ENCODE data around the gene ZC3H18.

ZC3H18 gene

DNA sequence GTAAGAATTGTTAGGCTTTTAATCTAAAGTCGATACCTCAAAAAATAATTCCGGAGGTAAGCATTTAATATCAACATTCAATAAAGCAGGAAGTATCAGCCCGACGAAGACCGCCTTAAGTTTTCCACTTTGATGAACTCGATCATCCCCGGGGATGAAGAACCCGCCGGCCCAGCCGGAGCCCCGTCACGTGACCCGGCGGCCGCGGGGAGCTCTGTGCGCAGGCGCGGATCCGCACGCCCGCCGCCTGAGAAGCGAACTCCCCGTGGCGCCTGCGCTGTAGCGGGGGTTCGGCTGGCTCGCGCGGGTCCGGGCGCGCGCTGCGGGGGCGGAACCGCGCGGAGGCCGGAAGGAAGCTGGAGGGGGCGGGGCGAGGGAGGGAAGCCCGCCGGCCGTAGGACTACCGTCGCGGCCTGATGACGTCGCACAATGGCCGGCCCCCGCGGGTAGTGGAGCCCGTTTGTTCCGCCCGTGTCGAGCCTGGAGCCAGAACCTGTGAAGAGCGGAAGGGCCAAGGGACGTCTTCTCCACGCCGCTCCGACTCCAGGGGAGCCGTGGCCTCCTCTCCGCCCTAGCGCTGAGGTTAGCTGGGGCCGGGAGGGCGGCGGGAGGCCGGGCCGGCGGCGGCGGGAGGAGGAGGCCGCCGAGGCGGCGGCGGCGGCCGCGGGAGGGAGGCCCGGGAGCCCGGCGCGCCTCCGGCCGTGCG is at the start of gene ZC3H18:
ZC3H18 (plus strand) TSS at position 419 of the 706 bp plus-strand sequence. CDS start 6,721 bp downstream, outside the sequence.
- peak; percentile 100 for DNase-seq (ENCODE audit: low spot score)

DNA sequence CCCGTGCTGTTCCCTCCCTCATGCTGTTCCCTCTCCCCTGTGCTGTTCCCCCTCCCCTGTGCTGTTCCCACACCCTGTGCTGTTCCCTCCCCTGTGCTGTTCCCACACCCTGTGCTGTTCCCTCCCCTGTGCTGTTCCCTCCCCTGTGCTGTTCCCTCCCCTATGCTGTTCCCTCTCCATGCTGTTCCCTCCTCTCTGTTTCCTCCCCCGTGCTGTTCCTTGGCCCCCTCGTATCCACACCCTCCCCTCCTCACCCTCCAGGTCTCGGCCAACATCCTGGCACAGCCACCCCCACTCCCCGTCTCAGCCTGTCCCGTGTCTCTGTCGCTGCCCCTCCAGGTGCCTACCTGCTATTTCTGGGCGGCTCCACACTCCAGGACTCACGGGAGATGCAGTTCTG is 48.5 kb upstream of the ZC3H18 start:
- no peak for DNase-seq (ENCODE audit: low spot score)

DNA sequence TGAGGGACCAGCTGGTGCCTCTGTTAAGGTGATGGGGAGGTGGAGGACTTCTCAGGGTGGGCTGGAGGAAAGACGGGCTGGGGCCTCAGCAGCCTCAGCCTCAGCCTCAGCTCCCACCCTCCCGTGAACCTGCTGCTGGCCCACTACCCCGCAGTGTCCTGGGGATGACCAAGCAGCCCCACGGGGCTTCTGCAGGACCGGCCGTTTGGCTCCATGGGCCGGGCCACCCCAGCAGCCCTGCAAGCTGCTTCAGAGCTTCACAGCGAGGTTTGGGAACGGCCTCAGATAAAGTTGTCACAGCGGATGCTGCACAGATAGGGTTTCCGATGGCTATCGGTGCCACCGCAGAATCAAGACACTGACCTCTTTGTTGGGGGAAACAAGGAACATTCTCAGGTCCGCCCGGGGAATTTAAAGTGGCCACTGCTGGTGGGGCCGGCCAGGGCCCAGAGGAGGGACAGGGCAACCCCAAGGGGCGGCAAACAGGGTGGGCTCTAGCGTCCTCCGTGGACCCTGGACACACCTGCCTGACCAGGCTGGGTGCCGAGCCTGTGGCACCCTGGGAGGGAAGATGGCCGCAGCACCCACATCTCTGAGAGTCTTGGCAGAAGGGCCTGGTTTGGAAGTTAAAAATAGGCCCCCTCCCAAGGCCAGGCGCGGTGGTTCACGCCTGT is 47.8 kb upstream of the ZC3H18 start:
- DNase-seq (ENCODE audit: low spot score), result no peak

DNA sequence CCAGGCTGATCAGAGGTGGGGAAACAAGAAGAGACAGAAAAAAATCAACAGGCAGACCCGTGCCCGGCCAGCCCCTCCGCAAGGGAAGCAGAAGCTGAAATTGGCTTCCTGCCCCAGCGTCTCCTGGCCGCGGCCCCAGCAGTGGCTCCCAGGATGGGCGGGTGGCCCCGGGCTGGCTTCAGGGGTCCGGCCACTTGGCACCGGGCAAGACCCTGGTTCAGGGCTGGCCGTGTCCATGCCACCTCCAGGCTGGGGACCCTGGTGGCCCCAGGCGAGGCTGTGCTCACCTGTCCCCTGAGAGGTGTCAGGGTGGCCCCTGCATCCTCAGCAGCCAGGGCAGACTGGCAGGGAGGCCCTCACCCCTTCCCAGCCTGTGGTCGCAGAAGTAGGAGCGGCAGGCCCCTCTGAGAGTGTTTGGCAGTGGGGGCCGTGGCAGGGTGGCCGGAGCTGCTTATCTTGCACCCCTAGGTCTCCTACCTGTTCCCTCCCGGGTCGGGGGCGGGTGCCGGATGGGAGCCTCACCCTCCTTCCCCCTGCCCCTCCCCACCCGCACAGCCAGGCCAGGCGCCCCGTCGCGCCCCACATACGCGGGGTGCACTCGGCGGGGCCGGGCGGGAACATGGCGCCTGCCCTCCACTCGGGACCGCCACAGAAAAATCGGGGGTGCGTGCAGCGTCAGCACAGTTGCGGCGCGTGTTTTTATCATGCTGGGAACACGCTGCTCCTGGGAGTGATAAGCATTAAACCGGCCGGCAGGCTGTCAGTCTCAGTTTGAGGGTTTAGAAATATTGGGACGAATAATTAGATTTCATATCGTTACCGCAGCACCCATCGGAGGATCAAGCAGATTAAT is 46.7 kb upstream of the ZC3H18 start:
- no peak for DNase-seq (ENCODE audit: low spot score)

DNA sequence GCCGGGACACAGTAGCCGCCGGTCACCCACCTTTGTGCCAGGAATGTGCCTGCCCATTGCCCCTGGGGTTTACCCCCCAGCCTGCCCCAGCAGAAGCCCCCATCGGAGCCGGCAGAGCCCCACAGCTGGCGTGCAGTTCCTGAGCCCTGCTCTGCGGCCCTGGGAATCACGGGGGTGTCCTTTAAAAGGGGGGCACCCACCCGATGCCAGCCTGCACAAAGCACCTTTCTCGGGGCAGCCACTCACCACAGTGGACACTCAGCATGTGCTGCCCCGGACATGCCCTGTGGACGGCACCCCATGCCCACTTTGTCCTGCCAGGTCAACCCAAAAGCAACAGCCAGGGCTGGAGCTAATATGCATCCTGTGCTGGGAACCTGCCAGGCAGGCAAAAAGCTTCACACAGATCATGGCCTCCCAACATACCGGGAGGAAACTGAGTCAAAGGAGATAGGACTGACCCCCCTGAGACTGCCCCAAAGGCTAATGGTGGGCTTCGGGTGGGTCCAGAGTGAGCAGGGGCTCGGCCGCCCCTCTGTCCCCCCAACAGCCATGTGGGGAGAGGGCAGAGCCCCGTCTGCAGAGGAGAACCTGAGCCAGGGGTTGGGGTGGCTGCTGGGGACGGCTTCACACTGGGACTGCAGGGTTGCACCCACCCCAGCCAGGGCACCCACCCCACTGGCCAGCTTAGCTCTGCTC is 45.8 kb upstream of the ZC3H18 start:
- no peak for DNase-seq (ENCODE audit: low spot score)

DNA sequence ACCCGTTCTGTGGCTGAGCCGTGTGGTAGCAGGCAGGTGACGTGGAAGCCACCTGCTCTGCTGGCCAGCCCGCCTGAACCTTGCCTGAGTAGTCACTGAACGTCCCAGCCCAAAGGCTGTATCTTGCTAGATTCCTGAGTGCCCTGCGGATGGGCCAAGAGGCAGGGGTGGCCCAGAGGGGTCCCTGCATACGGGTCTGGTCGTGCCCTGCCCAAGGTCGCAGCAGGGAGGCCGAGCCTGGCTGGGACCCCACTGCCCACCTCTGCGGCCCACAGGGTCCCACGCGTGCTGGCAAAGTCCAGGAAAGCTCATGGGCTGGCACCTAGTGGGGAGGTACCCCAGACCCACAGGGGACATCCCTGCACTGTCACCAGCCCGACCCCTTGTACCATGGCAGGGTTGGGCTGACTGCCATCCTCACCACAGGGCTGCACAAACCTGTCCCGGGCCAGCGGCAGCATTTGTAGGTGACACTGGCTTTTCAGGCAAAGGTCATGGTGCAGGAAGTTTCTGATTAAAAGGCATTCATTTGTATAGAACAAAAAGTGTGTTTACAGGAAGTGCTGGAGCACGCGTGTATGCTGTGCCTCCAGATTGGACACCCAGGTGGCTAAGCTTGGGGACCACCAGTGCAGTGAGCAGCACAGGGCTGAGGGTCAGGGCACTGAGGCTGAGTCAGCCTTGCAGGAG is 45.1 kb upstream of the ZC3H18 start:
- no peak for DNase-seq (ENCODE audit: low spot score)

DNA sequence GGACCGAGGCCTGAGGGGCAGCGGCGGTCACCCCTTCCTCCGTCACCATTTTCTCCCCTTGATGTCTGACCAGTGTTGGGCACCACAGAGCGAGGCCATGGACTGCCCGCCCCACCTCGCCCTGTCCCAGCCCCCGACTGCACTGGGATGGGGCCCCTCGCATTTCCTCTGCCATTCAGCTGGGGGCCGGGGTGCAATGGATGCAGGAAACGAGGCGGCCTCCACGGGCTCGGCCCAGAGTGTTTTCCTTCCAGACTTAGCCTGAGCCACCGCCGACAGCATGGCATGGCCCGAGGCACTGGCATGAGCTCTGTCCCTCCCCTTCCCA is 44.6 kb upstream of the ZC3H18 start:
- no peak for DNase-seq (ENCODE audit: low spot score)

DNA sequence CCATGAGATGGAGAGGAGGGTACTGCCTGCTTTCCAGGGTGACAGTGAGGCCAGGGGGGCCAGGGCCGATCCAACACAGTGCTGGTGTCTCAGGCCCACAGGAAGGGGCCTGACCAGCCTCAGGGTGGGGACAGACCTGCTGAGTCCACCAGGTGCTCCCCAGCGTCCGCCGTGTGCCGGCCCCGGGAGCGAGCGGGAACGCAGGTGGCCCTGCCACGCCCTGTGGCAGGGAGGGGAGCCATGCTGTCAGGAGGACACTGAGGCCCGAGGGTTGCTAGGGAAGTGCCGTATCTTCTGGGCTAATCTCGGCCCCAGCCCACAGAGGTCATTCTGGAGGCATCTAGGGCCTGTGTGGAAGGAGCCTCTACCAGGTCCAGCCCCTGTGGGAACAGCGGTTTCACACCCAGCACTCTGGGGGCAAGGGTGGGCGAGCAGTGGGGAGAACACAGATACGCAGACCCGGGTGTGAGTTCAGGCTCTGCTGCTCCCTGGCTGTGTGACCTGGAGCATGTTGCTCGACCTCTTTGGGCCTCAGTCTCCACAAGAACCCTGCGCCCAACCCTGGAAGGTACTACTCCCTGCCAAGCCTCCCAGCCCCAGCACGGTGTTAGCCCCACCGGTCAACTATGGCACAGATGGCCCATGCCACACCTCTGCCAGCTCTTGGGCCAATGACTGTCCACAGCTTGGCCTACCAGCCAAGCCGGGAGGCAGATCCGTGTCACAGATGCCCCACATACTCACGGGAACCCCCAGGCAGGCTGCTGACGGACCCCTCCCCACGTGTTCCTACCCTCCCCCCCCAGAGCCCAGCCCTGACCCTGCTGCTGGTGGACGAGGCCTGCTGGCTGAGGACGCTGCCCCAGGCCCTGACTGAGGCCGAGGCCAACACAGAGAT is 43.9 kb upstream of the ZC3H18 start:
- no peak for DNase-seq (ENCODE audit: low spot score)

DNA sequence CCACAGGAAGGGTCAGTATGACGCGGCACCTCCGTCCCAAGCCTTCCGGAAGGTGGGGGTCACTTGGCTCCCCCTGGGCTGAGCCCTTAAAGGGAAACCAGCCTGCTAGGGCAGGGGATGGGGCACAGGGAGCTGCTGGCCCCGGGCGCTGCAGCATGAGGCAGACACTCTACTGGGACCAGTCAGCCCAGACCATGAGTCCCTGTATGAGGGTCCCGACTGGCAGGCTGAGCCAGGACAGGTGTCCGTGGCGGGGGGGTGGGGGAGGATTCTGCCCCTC is 43.4 kb upstream of the ZC3H18 start:
- DNase-seq (ENCODE audit: low spot score), result no peak

DNA sequence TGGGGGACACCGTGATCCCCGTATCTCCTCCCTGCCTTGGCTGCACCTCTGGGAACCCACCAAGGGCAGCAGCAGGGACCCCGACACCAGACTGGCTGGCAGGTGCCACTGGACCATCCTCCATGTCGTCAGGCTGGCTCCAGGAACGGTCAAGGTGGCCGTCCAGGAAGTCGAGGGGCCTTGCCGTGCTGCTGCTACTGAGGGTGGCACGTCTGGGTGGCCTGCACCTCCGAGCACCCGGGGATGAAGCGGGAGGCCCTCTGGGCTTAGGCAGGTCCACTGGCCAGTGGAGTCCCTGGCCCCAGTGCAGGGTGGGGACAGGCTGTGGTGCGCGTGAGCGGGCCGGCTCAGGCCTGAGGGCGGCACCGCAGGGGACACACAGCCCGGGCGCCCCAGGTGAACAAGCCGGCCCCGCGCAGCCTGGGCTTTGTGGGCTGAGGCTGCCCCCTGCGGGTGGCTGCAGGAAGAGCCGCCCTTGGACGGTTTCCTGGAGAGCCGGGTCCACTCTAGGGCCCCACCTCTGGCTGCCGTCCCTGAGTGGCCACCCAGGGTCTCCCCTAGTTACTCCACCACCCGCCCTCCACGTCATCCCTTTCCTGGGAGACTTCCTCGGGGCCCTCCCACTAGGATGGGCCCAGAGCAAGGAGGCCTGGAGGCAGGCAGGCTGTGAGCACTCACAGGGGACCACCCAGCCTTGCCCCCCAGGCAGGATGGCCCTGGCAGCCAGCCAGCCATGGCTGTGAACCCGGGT is 42.8 kb upstream of the ZC3H18 start:
- peak; percentile 90 for DNase-seq (ENCODE audit: low spot score)

DNA sequence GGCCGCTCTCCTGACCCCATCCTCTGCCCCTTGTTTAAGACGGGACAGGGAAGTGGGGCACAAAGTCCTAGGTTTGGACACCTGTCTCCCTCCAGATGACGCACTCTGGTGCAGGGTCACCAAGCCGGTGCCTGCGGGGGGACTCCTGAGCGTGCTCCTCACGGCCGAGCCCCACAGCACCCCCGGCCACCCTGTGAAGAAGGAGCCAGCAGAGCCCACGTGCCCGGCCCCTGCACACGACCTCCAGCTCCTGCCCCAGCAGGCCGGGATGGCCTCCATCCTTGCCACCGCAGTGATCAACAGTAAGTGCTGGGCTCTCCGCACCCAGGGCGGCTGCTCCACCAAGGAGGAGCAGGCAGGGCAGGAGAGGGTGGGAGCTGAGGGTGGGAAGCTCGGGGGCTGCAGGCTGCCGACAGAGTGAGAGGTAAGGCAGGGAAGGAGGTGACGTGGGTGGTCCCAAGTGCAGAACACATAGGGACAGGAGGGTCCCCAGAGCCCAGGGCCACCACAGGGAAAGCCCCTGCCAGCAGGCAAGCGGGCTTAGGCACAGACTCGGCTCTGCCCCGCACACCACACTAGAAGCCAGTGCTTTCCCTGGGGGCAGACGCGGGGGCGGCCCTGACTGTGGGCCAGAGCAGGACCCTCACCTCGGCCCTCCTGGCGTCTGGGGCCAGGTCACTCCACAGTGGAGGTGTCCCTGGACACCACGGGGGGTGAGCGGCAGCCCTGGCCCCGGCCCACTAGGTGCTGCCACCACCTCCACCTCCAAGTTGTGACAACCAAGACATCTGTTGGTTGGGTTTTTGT is 42.1 kb upstream of the ZC3H18 start:
- no peak for DNase-seq (ENCODE audit: low spot score)

DNA sequence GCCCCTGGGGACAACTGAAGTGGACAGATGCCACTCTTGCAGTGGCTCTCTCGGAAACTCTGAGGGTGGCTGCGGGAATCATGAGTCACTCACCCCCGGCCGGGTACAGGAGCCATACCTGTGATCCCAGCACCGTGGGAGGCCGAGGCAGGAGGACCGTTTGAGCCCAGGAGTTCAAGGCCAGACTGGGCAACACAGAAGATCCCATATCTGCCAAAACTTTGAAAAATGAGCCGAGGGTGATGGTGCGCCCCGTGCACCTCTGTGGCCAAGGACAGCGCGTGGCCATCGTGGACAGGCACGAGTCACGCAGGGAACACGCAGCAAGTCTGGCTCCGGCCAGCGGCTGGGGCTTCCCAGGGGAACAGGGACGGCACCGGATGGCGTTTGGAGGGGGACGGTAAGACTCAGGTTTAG is 41.3 kb upstream of the ZC3H18 start:
- DNase-seq (ENCODE audit: low spot score), result no peak

DNA sequence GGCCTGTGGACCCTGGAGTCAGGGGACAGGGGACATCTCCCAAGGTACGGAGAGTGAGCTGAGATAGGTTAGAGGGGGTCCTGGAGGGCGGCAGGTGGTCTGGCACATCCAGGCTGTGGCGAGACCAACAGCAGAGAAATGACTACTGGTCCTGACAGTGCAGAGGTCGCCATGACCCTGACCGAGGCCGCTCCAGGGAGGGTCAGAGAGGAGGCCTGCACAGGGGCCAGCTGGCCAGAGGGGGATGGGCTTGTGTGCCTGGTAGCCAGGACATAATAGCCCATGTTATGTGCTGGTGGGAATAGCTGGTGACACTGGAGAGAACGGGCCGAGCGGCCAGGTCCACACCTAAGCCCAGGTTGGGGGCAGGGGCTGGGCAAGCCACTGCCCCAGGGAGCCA is 40.6 kb upstream of the ZC3H18 start:
- DNase-seq (ENCODE audit: low spot score), result no peak

DNA sequence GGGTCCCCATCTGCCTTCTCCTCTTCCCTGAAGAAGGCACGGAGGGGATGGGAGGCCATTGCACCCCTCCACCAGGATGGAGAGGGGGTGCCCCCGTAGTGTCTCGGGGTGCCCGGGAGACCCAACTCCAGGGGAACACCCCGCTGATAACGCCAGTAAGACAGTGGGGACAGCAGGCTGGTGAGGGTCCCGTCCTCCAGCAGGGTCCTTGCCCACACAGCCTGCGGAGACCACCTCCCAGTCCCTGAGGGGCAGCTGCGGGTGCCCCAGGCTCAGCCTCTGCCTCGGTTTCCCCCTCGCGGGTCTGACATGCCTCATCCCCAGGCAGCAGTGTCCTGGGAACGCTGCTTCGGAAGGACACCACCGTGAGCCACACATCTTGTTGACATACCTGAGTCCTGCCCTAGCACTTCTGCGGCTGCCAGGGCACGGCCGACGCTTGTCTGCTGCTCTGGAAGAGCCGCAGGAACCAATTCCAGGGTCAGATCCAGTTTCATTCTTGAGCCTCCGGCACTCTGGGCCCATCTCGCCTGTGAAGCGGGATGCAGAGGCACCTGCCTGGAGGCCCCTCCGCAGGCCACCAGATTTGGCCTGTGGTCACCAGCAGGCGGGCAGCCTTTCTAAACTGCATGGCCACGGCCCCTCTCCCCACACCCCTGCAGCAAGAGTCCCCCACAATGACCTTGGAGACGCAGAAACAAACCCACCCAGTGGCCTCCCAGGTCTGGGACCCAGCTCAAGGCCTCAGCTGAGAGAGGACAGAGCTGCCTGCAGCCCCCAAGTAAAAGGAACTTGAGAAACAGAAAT is 39.9 kb upstream of the ZC3H18 start:
- no peak for DNase-seq (ENCODE audit: low spot score)

DNA sequence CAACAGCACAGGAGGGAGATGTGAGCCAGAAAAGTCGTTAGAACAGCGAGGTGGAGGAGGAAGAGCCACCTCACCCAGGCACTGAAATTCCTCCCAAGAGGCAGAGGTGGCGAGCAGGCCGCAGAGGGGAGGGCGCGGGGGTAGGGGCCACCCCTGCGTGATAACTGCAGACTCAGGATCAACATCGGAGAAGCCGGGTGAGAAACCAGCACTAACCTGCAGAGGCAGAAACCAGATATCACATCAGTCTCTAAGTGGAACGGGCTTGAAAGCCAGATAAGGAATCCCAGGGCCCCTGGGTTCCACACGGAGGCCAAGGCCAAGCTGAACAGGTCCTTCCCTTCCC is 39.4 kb upstream of the ZC3H18 start:
- DNase-seq (ENCODE audit: low spot score), result no peak

DNA sequence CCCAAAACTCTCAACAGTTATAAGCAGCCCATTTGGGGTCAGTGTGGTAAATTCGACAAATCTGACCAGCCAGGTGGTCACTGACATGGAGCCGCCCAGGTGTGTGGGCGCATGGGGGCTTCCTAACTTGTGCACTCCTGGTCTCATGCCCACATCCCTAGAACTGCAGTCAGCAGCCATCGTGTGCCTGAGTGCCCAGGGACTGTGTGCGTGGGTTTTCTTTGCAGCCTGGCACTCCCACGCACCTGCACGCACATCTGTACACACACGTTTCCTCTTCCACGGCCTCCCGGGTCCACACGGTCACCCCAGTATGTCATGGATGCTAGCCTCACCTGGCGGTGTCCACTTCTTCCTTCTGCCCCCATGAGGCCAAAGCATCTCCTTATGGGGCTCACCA is 38.9 kb upstream of the ZC3H18 start:
- no peak for DNase-seq (ENCODE audit: low spot score)

DNA sequence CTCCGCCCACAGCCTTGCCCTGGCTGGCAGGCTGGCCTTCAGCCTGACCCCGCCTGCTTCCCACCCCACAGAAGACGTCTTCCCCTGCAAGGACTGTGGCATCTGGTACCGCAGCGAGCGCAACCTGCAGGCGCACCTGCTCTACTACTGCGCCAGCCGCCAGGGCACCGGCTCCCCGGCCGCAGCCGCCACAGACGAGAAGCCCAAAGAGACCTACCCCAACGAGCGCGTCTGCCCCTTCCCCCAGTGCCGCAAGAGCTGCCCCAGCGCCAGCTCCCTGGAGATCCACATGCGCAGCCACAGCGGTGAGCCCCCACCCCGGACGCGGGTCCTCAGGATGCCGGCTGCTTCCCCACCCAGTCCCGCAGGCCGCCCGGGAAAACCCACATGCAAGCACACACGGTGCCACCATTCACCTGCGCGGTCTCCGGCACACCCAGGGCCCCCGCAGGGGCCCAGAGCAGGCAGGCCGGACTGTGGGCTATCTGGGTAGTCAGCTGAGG is 38.2 kb upstream of the ZC3H18 start:
- DNase-seq (ENCODE audit: low spot score), result no peak

DNA sequence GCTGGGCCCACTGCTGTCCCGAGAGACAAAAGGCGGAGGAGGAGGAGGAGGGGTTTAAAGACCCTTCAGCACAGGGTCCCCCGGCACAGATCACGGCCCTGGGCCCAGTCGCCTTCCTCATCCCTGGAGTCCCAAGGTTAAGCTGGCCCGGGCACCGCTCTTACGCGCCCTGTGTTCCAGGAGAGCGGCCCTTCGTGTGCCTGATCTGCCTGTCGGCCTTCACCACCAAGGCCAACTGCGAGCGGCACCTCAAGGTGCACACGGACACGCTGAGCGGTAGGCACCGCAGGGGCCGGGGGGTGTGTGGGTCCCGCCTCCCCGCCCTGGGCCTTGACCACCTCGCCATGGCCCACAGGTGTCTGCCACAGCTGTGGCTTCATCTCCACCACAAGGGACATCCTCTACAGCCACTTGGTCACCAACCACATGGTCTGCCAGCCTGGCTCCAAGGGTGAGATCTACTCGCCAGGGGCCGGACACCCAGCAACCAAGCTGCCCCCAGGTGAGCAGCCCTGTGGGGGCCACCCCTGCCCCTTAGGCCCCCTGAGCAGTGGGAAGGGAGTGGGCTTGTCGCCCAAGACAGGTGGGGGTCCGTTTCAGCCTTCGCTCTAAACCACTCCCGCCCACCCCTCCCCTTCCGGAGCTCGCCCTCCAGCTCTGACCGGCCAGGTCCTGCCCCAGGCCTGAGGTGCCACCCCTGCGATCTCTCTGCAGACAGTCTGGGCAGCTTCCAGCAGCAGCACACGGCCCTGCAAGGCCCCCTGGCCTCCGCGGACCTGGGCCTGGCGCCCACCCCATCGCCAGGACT is 37.6 kb upstream of the ZC3H18 start:
- DNase-seq (ENCODE audit: low spot score), result no peak

All from AG08396 (cell line).